SH-SY5Y (cell line): ENCODE results near the gene UBAP1.

ENCODE experiments used
- GATA2 ChIP-seq: IDR thresholded peaks from 2 replicates; pipeline ENCODE4 v1.6.1; 2011; ENCODE audit warnings: mild to moderate bottlenecking, low read depth, low read length
- GATA3 ChIP-seq: IDR thresholded peaks from 2 replicates; pipeline ENCODE4 v1.6.1; 2011; ENCODE audit warnings: low read depth, mild to moderate bottlenecking, low read length, moderate library complexity

The UBAP1 gene

GRCh38 chr9:34271265-34272006, 92.6 kb downstream of the UBAP1 start:
- TF ChIP-seq GATA3 = no peak
- no peak for TF ChIP-seq GATA2

GRCh38 chr9:34272101-34272541, 93.3 kb downstream of the UBAP1 start:
- TF ChIP-seq GATA3 = no peak
- TF ChIP-seq GATA2 = no peak

GRCh38 chr9:34275811-34276210, 97.0 kb downstream of the UBAP1 start:
- no peak for TF ChIP-seq GATA3
- TF ChIP-seq GATA2 = no peak

- TF ChIP-seq GATA2 (peak; percentile 74), GATA3 (peak; percentile 47; the same call in 1 of the 2 replicates)
These were observed 97.9 kb downstream of the UBAP1 start for GRCh38 chr9:34276772-34277171.

- TF ChIP-seq GATA3 (no peak), GATA2 (no peak)
These were observed 100.6 kb downstream of the UBAP1 start for GRCh38 chr9:34279411-34279810.

- TF ChIP-seq GATA3 = no peak
These were observed 103.3 kb downstream of the UBAP1 start for GRCh38 chr9:34282096-34282495.

- TF ChIP-seq GATA3 (no peak), GATA2 (no peak)
These were observed 110.3 kb downstream of the UBAP1 start for GRCh38 chr9:34289159-34289558.

- no peak for TF ChIP-seq GATA2
These were observed 112.2 kb downstream of the UBAP1 start for GRCh38 chr9:34291023-34291422.

GRCh38 chr9:34291423-34291822, 112.6 kb downstream of the UBAP1 start:
- no peak for TF ChIP-seq GATA3
- TF ChIP-seq GATA2 = no peak

GRCh38 chr9:34292552-34292951, 113.7 kb downstream of the UBAP1 start:
- TF ChIP-seq GATA2 (no peak), GATA3 (no peak)
